ENCODE measurements around the gene CD1B. TPM values are rescaled to one million over a fixed set of nuclear protein-coding genes. Genes with fewer than 3 reads are reported as not detected.
"Not testable (repeated sequence)": the region's sequence is repeated elsewhere in the genome, so short reads cannot be mapped to it uniquely, and the experiment has no call there.

CD1B gene
- total RNA-seq, 2 donors from 2014 or later = not detected

- no peak overlapping the region for H3K27ac Mint-ChIP-seq
- no peaks in the 10 kb centered on the region for H3K9me3 Mint-ChIP-seq
- TF ChIP-seq CTCF (conservative IDR thresholded peaks at IDR 0.05) = no peak
- H3K9me3 ChIP-seq (ENCODE audit: control insufficient read depth, low read length) = no peaks in the 10 kb centered on the region
- 88 to 95% methylated on average over 2 to 10 of the region's 10 CpGs for WGBS, 2 experiments (ENCODE audit: insufficient coverage in 1 of 2, insufficient read length in 1 of 2)
- DNase-seq = no peak
- H3K4me3 ChIP-seq (ENCODE audit: low read length) = no peak overlapping the region
- H3K4me1 Mint-ChIP-seq = no peaks in the 10 kb centered on the region
- no peaks in the 10 kb centered on the region for H3K36me3 ChIP-seq (ENCODE audit: control insufficient read depth, insufficient read depth, low read length)
- H3K36me3 Mint-ChIP-seq (ENCODE audit: low read depth) = no peaks in the 10 kb centered on the region
- H3K4me1 ChIP-seq (ENCODE audit: control insufficient read depth, insufficient read depth, low read length) = no peaks in the 10 kb centered on the region
- H3K27ac ChIP-seq (ENCODE audit: low read depth, low read length) = no peak overlapping the region
- no peak overlapping the region for H3K9ac ChIP-seq (ENCODE audit: extremely low read depth, low read length, poor library complexity, severe bottlenecking)
- no peaks in the 10 kb centered on the region for H3K27me3 ChIP-seq (ENCODE audit: control insufficient read depth, insufficient read depth, low read length, poor library complexity, severe bottlenecking)
- H3K4me3 Mint-ChIP-seq = no peak overlapping the region
- no peaks in the 10 kb centered on the region for H3K27me3 Mint-ChIP-seq (ENCODE audit: insufficient read depth)
Observed at GRCh38 chr1:158355773-158356285, 24.5 kb upstream of the CD1B start.

GRCh38 chr1:158354255-158354654 is 22.9 kb upstream of the CD1B start:
- no peaks in the 10 kb centered on the region for H3K4me1 Mint-ChIP-seq
- no peaks in the 10 kb centered on the region for H3K27me3 Mint-ChIP-seq (ENCODE audit: insufficient read depth)
- no peak overlapping the region for H3K27ac Mint-ChIP-seq
- Histone ChIP-seq H3K4me3 (ENCODE audit: low read length) (no peak overlapping the region), H3K9ac (ENCODE audit: extremely low read depth, low read length, poor library complexity, severe bottlenecking) (no peak overlapping the region), H3K27ac (ENCODE audit: low read depth, low read length) (no peak overlapping the region), H3K27me3 (ENCODE audit: control insufficient read depth, insufficient read depth, low read length, poor library complexity, severe bottlenecking) (no peaks in the 10 kb centered on the region), H3K36me3 (ENCODE audit: control insufficient read depth, insufficient read depth, low read length) (no peaks in the 10 kb centered on the region), H3K4me1 (ENCODE audit: control insufficient read depth, insufficient read depth, low read length) (no peaks in the 10 kb centered on the region), H3K9me3 (ENCODE audit: control insufficient read depth, low read length) (no peaks in the 10 kb centered on the region)
- no peaks in the 10 kb centered on the region for H3K36me3 Mint-ChIP-seq (ENCODE audit: low read depth)
- no peak for DNase-seq
- H3K4me3 Mint-ChIP-seq = no peak overlapping the region
- no peak for TF ChIP-seq CTCF (conservative IDR thresholded peaks at IDR 0.05)
- WGBS, 2 experiments (ENCODE audit: insufficient coverage in 1 of 2, insufficient read length in 1 of 2) = 92 to 100% methylated on average over 1 to 2 of the region's 2 CpGs
- H3K9me3 Mint-ChIP-seq = no peaks in the 10 kb centered on the region

DNA sequence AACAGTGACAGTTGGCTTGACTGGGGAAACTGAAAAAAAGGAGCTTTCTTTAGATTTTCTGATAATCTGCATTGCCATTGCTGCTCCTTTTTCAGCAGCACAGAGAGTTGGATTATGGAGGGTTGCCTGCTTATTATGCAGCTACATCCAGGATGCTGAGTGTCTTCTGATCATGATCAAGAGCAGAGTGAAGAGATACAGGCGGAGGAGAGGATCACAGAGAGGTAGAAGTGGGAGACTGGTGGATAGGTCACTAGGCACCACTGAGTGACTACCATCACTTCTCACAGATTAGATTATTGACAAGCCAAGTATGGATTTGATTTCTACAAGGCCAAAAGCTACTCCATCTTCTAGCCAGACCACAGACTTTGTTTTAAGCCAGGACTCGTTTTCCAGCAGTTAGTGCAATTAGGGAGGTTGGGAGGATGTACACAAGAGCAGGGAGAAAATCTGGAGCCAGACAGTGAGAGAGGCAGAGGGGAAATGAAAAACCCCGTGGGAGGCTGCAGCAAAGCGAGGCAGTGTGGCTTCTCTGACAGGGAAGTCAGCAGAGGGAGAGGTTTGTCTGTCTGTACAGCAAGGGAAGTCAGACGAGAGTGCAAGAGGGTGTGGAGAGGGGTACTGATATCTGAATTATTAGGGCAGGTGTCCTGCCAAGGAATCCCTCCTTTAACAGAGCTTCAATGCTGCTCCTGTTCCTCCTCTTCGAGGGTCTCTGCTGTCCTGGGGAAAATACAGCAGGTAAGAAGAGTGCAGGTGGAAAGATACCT is 22.2 kb upstream of the CD1B start, which contains the start of gene CD1E:
CD1E (plus strand) TSS at position 592 of the 773 bp plus-strand sequence; CDS start at position 687, 95 bp downstream.
- TF ChIP-seq CTCF (conservative IDR thresholded peaks at IDR 0.05) = no peak
- Mint-ChIP-seq H3K27ac (no peak within 1 kb of the TSS), H3K36me3 (ENCODE audit: low read depth) (no peaks in the 10 kb centered on the region), H3K4me3 (no peak within 1 kb of the TSS), H3K4me1 (no peaks in the 10 kb centered on the region), H3K9me3 (peaks cover 3% of the 10 kb centered on the region), H3K27me3 (ENCODE audit: insufficient read depth) (no peaks in the 10 kb centered on the region)
- Histone ChIP-seq H3K36me3 (ENCODE audit: control insufficient read depth, insufficient read depth, low read length) (no peaks in the 10 kb centered on the region), H3K4me1 (ENCODE audit: control insufficient read depth, insufficient read depth, low read length) (no peaks in the 10 kb centered on the region), H3K27ac (ENCODE audit: low read depth, low read length) (no peak within 1 kb of the TSS), H3K9me3 (ENCODE audit: control insufficient read depth, low read length) (no peaks in the 10 kb centered on the region), H3K4me3 (ENCODE audit: low read length) (no peak within 1 kb of the TSS), H3K9ac (ENCODE audit: extremely low read depth, low read length, poor library complexity, severe bottlenecking) (no peak within 1 kb of the TSS), H3K27me3 (ENCODE audit: control insufficient read depth, insufficient read depth, low read length, poor library complexity, severe bottlenecking) (no peaks in the 10 kb centered on the region)
- no peak for DNase-seq
- WGBS, 2 experiments (ENCODE audit: insufficient coverage in 1 of 2, insufficient read length in 1 of 2) = 72 to 79% methylated on average over 4 to 6 of the region's 6 CpGs

GRCh38 chr1:158348946-158349345 is 17.6 kb upstream of the CD1B start:
- H3K9me3 ChIP-seq (ENCODE audit: control insufficient read depth, low read length); H3K9ac ChIP-seq (ENCODE audit: extremely low read depth, low read length, poor library complexity, severe bottlenecking); H3K4me3 Mint-ChIP-seq; H3K36me3 Mint-ChIP-seq (ENCODE audit: low read depth); H3K27ac ChIP-seq (ENCODE audit: low read depth, low read length); H3K36me3 ChIP-seq (ENCODE audit: control insufficient read depth, insufficient read depth, low read length); H3K4me1 Mint-ChIP-seq; H3K27me3 ChIP-seq (ENCODE audit: control insufficient read depth, insufficient read depth, low read length, poor library complexity, severe bottlenecking); DNase-seq; H3K4me1 ChIP-seq (ENCODE audit: control insufficient read depth, insufficient read depth, low read length); H3K27me3 Mint-ChIP-seq (ENCODE audit: insufficient read depth); H3K27ac Mint-ChIP-seq; H3K4me3 ChIP-seq (ENCODE audit: low read length): not testable (repeated sequence)
- H3K9me3 Mint-ChIP-seq = peaks cover 11% of the 10 kb centered on the region
- 97% methylated on average over 24 of the region's 24 CpGs; no CpG with 5 or more reads in 1 of the 2 experiments for WGBS, 2 experiments (ENCODE audit: insufficient coverage in 1 of 2, insufficient read length in 1 of 2)

- H3K27me3 Mint-ChIP-seq (ENCODE audit: insufficient read depth); H3K4me3 Mint-ChIP-seq; H3K27ac ChIP-seq (ENCODE audit: low read depth, low read length); H3K4me1 Mint-ChIP-seq; H3K4me3 ChIP-seq (ENCODE audit: low read length); H3K9ac ChIP-seq (ENCODE audit: extremely low read depth, low read length, poor library complexity, severe bottlenecking); H3K27ac Mint-ChIP-seq; H3K36me3 Mint-ChIP-seq (ENCODE audit: low read depth); H3K36me3 ChIP-seq (ENCODE audit: control insufficient read depth, insufficient read depth, low read length); H3K27me3 ChIP-seq (ENCODE audit: control insufficient read depth, insufficient read depth, low read length, poor library complexity, severe bottlenecking); H3K4me1 ChIP-seq (ENCODE audit: control insufficient read depth, insufficient read depth, low read length); H3K9me3 ChIP-seq (ENCODE audit: control insufficient read depth, low read length): not testable (repeated sequence)
- peak; percentile 72 for DNase-seq
- 74 to 81% methylated on average over 5 to 7 of the region's 7 CpGs for whole genome bisulfite sequencing, 2 experiments (ENCODE audit: insufficient coverage in 1 of 2, insufficient read length in 1 of 2)
- peaks cover 10% of the 10 kb centered on the region for H3K9me3 Mint-ChIP-seq
Observed at GRCh38 chr1:158336413-158336812, 5.1 kb upstream of the CD1B start.

Data from endodermal cell (in vitro differentiated cells).